ENCODE results near the gene PRKAR1B. TPM values are rescaled to one million over a fixed set of nuclear protein-coding genes. Genes with fewer than 3 reads are reported as not detected.
"Not testable (repeated sequence)": the region's sequence is repeated elsewhere in the genome, so short reads cannot be mapped to it uniquely, and the experiment has no call there.

PRKAR1B gene
- total RNA-seq, 1 donor from 2014 or later = 12.5 TPM

DNA sequence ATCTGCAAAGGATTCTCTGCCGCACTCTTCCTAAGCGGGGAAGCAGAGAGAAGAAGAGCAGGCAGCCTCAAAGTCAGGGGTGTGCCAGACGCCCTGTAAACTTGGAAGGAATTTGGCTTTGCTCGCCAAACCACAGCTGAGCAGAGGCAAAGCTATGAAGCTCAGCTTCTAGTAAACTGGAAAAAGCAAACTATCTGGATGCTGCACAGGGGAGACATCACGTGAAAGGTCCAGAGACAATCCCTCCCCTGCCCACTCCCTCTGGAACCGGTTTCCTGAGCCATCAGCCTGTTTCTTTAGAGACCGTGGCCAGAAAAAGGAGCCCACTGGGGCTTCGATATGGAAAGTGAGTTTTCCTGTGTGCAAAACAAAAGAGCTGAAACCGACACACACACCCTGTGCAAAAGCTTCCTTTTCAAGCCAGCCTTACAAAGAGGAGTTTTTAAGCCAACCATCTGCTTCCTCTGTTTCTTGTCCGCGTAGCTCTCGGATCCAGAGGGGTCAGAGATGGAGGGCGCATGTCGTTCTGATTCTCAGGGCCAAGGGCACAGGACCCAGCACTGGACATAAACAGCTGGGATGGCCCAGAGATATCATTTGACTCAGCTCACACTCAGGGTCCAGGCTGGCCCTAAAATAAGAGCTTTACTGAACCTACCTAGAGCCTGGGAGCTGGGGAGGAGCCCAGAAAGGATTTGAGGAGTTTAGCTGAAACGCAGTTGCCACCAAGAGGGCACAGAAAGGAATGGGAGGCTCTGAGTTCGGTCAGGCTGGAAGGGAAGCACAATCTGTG, 58.7 kb downstream of the PRKAR1B start:
- peak; percentile 66 for DNase-seq

- no peak for DNase-seq
Observed at GRCh38 chr7:666454-667292, 60.4 kb downstream of the PRKAR1B start.

DNA sequence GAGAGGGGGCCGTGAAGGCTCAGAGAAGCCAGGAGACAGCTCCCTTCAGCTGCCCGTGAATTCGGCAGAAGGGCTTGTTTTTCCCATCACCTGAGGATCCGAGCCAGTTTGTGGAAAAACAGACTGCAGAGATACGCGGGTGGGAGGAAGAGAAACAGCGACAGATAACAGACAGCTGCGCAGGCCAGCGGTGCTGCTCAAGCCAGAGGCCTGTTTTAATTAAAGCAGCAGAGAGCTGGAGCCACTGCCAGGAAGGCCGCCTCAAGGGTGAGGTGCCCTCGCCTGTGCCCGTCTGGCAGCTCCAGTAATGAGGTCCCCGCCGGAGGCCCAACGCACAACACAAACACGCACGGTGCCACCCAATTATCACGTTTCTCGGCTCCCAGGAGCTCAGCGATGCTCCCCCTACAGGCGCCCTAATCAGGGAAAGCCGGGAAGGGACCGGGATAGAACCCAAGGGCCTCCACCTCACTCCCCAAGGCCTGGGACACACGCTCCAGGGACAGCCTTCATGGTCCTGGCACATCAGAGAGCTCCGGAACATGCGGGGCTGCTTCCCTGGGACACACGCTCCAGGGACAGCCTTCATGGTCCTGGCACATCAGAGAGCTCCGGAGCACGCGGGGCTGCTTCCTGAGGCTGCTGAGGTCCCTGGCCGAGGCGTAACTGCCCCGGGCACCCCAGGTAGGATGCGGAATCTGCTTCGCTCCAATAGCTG, 61.2 kb downstream of the PRKAR1B start:
- no peak for DNase-seq

DNA sequence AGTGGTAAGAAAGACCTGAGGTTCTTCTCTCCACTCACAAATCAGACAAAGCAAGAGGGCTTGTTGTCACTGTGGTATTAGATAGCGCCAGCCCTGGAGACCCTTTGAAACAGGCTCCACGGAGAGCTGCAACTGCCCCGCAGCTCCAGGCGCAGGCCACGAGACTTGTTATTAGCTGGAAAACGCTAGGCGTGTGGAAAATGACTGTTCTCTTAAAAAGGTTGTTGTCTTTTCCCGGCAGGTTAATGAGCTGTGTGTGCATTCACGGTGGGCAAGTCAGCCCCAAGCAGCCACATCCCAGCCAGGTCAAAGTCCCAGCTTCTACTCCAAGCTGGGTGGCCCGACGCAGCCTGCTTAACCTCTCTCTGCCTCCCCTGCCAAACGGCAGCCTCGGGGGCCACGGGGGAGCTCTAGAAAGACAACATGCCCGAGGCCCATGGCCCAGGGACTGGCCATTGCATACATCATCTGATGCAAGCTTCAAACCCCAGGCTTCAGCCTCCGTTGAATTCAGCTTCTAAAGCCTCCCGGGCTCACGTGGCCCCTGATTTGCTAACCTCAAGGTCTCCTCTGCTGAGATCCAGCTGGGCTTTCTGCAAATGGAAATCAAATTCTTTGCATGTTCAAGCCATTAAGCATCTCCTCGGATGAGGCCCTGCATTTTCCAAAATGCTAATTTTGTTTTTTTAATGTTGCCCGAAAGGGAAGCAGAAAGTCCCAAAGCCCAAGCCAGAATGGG, 61.9 kb downstream of the PRKAR1B start:
- DNase-seq = no peak

DNA sequence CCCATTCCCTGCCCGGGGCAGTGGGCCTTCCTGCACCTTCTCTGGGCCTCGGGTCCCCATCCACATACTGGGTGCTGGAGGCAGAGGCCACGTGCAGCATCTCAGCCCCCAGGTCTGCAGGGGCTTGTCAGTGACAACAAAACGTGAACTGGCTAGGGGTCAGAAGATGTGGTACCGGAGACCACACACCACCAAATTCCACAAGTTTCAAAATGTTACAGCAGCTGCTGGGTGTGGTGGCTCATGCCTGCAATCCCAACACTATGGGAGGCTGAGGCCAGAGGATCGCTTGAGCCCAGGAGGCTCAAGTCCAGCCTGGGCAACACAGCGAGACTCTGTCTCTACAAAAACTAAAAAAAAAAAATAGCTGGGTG, 62.7 kb downstream of the PRKAR1B start:
- DNase-seq = no peak

DNA sequence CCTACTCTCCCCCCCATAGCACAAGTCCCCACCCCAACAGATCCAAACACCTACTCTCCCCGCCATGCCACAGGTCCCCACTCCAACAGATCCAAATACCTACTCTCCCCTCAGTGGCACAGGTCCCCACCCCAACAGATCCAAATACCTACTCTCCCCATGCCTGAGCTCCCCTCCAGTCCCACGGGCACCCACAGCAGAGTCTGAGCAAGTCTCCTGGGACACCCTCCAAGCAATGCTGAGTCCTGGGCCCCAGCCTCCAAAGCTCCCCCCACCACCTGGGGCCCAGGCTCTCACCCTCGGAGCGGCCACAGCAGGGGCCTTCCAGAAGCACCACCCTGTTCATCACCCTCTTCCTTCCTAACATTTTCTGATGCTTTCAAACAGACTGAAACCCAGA, 64.5 kb downstream of the PRKAR1B start:
- no peak for DNase-seq

DNA sequence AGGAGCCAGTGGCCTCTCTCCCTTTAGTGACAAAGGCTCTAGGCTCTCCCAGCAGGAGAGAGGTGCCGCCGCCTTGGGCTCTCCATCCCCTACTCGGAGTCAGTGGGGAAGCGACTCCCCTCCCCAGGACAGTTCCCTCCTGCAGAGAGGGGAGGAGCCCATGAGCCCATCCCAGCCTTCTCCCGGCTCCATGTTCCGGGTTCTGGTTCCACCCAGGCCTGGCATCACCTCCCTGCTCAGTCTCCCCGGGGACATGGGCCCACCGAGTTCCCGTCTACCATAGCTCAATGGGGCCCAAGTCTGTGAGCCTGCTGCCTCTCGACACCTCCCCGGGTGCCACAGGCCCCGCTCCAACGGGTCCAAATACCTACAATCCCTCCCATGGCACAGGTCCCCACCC, 67.1 kb downstream of the PRKAR1B start:
- DNase-seq = no peak

GRCh38 chr7:659306-659847, 67.7 kb downstream of the PRKAR1B start:
- no peak for DNase-seq

- DNase-seq = no peak
Observed at GRCh38 chr7:657565-658119, 69.4 kb downstream of the PRKAR1B start.

- DNase-seq = not testable (repeated sequence)
Observed at GRCh38 chr7:657010-657409, 70.1 kb downstream of the PRKAR1B start.

GRCh38 chr7:655758-656157, 71.3 kb downstream of the PRKAR1B start:
- DNase-seq = no peak

DNA sequence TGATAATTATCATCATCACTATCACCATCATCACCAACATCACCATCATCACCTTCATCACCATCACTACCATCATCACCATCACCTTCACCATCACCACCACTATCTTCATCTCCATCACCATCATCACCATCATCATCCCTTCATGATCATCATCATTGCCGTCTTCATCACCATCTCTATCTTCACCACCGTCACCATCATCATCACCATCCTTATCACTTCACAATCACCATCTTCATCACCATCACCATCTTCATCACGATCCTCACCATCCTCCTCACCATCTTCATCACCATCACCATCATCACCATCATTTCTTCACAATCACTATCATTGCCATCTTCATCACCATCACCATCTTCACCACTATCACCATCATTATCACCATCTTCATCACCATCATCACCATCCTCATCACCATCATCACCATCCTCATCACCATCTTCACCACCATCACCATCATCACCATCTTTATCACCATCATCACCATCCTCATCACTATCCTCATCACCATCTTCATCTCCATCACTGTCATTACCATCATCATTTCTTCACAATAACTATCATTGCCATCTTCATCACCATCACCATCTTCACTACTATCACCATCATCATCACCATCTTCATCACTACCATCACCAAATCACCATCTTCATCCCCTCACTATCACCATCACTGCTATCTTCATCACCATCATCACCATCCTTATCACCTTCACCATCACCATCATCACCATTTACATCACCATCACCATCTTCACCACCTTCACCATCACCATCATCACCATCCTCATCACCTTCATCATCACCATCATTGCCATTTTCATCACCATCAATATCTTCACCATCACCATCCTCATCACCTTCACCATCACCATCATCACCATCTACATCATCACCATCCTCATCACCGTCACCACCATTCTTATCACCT, 73.0 kb downstream of the PRKAR1B start:
- DNase-seq = no peak

DNA sequence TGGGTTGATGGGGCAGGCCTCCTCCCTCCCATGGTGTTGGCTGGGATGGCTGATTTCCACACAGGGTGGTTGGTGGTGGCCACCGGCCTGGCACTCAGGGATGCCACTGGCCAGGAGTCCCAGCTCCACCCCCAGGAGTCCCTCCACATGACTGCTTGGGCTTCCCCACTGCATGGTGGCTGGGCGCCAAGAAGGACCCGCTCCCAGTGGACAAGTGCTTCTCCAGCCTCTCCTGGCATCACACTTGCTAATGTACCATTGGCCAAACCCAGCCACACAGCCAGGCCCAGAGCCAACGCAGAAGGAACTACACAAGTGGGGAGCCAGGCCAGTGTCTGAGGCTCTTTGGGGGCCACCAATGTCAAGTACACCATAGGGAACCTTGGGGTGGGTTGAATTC, 74.2 kb downstream of the PRKAR1B start:
- no peak for DNase-seq

DNA sequence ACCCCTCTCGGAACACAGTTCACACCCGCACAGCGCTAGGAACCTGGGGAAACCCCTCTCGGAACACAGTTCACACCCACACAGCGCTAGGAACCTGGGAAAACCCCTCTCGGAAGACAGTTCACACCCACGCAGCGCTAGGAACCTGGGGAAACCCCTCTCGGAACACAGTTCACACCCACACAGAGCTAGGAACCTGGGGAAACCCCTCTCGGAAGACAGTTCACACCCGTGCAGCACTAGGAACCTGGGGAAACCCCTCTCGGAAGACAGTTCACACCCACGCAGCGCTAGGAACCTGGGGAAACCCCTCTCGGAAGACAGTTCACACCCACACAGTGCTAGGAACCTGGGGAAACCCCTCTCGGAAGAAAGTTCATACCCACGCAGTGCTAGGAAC, 74.9 kb downstream of the PRKAR1B start:
- DNase-seq = not testable (repeated sequence)

GRCh38 chr7:651032-651728, 75.9 kb downstream of the PRKAR1B start:
- DNase-seq = no peak

- DNase-seq = no peak
Observed at GRCh38 chr7:650339-651031, 76.6 kb downstream of the PRKAR1B start.

GRCh38 chr7:646951-647350, 80.1 kb downstream of the PRKAR1B start:
- no peak for DNase-seq

DNA sequence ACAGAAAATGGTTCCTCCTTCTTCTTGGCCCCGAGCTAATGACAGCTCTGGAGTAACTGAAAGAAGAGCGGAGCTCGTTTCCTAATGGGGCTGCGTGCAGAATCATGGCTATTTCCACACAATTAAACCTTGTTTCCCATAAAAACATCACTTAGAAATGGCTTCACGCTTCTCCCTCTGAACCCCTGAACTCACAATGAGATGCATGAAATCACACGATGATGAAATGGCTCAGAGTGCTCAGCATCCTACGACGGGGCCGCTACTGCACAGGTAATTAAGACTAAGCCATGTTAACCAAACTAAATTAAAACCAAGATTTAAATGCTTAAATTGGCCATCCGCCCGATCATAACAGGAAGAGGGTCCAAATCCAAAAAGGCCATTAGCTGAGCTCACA, 80.6 kb downstream of the PRKAR1B start:
- DNase-seq = no peak

DNA sequence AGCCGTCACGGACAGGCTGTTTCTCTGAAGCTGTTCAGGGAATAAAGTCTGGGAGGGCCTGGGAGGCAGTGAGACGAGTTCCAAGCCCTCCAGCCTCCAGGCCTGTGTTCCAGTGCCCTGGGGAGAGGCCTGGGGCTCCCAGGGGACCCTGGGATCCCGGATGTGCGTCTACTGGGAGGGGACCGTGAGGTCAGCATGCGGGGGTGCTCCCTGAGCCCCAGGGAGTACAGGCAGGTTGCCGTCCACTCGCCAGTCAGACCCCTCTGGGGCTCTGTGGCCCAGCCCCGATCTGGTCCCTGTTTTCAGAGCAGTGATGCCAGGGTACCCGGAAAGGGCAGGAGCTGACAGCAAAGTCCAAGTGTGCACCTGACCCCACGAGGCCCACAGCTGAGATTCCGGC, 81.5 kb downstream of the PRKAR1B start:
- no peak for DNase-seq
